Left renal pelvis (tissue), 4 donors: Measurements from ENCODE around the gene TTC21A. TPM values are rescaled to one million over a fixed set of nuclear protein-coding genes. Genes with fewer than 3 reads are reported as not detected.

Source experiments
- DNase-seq, 4 donors: peaks; one replicate each; pipeline ENCODE4 v3.0.0-alpha.2; 2013; ENCODE audit warnings: low read depth in 4 of 4, low spot score in 3 of 4
- polyA plus RNA-seq, 4 donors: library from polyadenylated mRNA; unstranded; fragments of 120-200 nt; gene quantifications; one replicate each; pipeline ENCODE4 v1.2.1, GENCODE V29; 2013; ENCODE audit not compliant: insufficient read length in 4 of 4

Gene TTC21A
- polyA plus RNA-seq, 4 donors, result 6.2 to 15.9 (median 9.2) TPM

DNA sequence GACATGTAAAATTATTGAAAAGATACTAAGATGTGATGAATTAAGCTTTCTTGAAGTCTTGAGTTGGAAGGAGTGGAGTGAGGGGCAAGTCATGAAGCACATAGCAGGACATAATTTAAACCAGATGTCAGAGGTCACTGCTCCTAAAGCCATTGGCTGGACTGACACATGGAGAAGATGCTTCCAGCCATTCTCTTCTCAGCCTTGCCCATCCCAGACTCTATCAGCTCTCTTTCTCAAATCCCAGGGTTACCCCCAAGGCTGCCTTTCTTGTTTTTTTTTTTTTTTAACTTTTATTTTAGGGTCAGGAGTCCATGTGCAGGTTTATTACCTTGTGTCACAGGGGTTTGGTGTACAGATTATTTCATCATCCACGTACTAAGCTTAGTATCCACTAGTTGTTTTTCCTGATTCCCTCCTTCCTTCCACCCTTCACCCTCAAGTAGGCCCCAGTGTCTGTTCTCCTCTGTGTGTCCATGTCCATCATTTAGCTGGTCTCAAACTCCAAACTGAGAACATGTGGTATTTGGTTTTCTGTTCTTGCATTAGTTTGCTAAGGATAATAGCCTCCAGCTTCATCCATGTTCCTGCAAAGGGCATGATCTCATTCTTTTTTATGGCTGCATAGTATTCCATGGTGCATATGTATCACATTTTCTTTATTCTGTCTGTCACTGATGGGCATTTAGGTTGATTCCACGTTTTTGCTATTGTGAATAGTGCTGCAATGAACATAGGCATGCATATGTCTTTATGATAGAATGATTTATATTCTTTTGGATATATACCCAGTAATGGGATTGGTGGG is 66.0 kb downstream of the TTC21A start:
- no peak for DNase-seq

DNA sequence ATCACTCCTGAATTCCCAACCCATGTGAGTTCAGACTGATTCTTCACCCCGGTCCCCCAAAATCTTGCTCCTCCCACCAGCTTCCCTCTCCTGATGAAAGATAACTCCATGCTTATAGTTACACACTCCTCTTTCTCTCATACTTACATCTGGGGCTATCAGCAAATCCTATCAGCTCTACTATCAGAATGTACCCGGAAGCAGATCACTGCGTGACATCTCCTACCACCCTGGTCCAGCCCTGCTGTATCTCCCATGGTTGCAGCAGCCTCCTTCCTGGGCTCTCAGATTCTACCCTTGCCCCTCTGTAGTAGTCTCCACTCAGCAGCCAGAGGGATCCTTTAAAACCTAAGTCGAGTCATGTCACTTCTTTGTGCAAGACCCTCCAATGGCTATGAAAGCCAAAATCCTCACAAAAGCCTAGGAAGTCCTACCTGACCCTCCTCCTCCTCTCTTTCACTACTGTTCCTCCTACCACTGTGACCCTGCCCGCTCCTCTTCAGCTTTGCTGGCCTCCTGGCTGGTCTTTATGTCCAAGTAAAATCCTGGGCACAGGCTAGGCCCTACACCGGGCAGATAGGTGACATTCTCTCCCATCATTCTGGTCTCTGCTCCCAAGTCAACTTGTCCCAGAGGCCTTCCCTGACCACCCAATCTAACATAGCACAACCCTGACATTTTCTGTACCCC is 68.7 kb downstream of the TTC21A start:
- no peak for DNase-seq

- DNase-seq, result peak in 3 of 4 donors; percentile 75 to 88 (median 78)
Measured at GRCh38 chr3:39177708-39178332, 70.3 kb downstream of the TTC21A start.

GRCh38 chr3:39178553-39178952 is 71.1 kb downstream of the TTC21A start:
- DNase-seq, result no peak

DNA sequence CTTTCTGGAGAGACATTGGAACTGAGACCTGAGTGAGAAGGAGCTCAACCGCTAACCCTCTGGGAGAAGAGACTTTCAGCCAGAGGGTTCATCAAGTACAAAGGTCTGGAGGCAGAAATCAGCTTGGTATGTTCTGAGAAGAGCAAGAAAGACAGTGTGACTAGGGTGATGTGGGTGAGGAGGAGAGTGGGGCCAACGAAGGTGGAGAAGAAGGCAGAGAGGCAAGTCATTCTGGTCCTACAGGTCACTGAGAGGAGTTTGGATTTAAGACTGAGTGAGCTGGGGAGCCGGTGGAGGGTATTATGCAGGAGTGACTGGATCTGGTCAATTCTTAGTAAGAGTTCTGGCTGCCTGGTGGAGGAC is 72.7 kb downstream of the TTC21A start:
- no peak for DNase-seq

DNA sequence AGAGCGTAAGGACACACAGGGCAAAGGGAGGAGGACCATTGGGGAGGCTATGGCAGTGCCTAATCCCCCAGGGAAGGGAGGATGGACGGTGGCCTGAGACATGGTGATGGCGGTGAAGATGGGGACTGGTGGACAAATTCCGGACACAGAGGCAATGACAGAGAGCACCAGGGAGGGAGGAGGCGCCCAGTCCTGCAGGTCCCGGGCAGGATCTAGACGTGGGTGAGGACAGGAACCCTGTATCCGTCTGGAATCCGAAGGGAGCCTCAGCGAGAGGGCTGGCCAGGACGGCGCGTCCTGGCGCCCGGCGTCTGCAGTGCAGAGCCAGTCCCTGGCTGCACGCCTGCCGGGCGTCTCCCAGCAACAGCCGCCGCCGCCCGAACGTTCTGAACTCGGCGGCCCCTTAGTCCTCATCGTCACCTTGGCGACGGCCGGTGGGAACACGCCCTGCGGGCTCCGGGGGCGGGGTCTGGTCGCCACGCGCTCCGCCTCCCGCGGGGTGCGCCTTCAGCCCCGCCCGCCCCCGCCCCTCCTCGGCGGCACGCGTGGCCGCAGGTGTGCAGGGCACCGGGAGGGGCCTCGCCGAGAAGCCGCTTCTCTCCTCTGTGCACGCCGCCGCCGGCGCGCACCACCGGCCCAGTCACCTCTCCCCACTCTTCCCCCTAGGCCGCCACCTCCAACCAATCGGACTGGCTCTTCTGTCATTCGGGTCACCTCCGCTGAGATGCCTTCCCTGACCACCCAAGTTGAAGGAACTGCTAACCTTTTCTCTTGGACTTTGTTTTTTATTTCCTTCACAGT is 73.3 kb downstream of the TTC21A start:
- no peak for DNase-seq

- DNase-seq, result no peak
Measured at GRCh38 chr3:39181408-39182335, 74.2 kb downstream of the TTC21A start.

DNA sequence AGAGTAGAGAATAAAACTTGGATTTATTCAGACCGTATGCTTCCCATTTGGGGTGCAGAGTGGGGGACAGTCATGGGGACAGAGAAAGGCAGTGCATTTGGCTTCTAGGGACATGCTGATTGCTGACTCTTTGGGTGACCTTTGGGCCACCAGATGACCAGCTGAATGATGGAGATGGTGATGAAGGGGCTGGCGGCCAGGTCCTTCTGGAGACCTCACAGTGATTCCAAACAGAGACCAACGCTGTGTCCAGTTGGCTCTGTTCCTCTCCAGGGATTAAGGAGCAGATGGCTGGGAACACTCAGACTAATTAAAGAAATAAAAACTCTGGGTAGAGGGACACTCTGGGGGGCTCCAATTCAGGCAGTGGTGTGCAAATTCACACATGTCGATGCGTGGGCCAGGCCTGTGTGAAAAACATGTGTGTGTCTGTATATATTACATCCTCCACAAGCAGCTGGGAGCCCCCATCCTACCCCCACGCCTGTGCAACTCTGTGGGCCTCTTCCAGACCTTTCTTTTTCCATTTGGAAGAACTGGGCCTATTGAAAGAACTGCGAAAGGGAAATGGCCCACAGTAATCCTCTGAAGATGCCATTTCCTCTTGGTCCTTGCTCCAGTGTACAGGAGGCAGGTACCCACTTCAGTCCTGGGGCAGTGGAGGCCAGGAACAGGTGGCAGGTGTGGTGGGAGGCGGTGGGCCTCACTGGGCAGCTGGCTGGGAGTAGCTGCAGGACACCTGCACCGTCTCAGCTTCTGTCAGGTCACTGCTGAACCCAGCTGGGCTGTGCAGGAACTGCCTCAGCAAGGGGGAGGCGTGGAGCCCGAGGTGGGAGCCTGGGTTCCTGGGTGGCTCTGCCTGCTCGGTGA is 76.0 kb downstream of the TTC21A start:
- no peak for DNase-seq

GRCh38 chr3:39184081-39184967 is 76.8 kb downstream of the TTC21A start:
- DNase-seq, result no peak

- DNase-seq, result no peak
Measured at GRCh38 chr3:39184968-39185285, 77.4 kb downstream of the TTC21A start.

- no peak for DNase-seq
Measured at GRCh38 chr3:39185326-39185958, 78.0 kb downstream of the TTC21A start.

DNA sequence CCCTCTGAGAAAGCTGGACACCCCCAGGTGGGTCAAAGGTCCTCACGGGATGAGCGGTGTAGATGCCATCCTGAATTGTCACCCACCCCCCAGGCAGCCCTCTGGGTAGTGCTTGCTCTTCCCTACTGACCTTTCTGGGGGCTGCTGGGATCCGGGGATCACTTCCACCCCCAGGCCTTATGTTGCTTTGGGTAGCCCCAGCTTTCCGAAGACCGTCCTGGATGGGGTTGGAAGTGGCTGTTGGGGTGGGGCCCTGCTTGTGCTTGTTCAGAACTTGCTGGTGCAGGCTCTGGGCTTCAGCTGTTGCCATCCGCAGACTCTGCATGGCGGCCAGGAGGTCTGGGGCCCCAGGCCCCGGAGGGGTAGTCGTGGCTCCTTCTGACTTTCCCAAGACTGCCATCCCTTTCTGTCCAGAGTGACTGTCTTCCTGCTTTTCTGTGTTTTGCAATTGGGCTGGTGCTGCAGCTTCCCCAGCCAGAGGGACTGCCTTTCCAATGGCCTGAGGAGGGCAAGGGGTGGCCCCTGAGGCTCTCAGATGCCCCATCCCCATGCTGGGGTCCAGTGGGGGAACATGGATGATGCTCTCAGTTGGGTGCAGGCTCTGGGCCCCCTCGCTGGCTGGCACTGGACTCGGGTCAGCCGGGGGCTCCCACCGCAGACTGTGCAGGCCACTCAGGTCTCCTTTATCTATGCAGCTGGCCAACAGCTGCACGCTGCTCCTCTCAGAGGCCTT is 78.6 kb downstream of the TTC21A start:
- no peak for DNase-seq

DNA sequence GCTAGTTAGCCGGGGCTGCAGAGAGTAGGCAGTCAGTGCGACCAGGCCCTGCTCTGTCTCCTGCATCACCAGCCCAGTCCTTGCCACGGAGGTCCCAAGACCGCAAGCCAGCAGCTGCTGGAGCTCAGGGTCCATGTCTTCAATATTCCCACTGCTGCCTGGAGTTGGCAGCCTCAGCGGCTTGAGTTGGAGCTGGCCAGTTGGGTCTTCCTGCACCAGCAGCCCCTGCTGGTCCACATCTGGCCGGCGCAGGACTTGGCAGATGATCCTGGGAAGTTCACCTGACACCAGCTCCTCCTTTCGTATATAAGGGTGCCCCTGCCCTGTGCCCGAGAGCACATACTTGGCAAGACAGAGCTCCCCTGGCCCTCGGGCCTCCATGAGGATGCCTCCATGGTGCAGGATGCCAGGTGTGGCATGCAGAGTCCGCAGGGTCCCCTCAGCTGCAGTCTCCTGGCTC is 79.2 kb downstream of the TTC21A start:
- no peak for DNase-seq

DNA sequence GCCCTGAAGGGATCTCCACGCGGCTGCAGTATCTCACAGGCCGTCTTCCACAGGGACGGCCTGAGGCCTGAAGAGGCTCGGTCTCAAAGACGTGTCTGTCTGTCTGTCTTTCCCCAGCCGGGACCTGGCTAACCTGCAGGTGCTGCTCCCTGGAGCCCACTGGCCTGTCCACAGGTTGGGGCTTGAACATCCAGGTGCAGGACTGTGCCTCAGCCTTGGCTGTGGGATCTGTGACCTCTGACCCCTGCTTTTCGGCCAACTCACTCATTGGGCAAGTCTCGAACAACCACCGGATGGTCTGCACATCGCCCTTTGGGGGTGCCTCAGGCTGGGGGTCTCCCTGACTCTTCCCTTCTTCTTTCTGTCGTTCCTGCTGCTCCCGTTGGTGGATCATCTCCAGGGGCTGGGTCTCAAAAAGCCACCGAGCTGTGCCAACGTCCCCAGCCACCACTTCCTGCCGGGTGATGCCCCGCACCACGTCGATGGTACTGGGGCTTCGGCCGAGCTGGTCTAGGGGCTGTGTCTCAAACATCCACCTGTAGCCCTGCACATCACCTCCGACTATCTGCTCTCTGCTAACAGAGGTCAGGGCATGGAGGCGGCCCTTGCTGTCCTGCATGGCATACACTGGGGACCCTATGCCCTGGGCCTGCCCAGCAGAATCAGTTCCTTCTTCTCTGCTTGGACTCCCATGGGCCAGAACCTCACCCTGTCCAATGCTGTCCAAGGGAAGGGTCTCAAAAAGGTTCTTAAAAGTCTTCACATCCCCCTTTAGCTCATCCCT is 80.1 kb downstream of the TTC21A start:
- no peak for DNase-seq
